A673 (cell line): ENCODE measurements around the gene DNTT.

Experiments
- EZH2 ChIP-seq: fragments of 200-600 bp; sonication (generic); IDR thresholded peaks from 2 replicates; pipeline ENCODE4 v1.6.1; 2017; ENCODE audit warnings: borderline replicate concordance, low read depth, mild to moderate bottlenecking, mixed read lengths, antibody characterized with exemption, low read length; ENCODE audit not compliant: poor library complexity, severe bottlenecking
- TF ChIP-seq, protein P1 (sequence below): fragments of 300-800, 200-600 bp; sonication (generic); conservative IDR thresholded peaks from 2 replicates; pipeline ENCODE4 v1.5.1; 2017; ENCODE audit warnings: low read depth, mild to moderate bottlenecking, antibody characterized with exemption, low read length, moderate library complexity, mixed read lengths

DNA sequence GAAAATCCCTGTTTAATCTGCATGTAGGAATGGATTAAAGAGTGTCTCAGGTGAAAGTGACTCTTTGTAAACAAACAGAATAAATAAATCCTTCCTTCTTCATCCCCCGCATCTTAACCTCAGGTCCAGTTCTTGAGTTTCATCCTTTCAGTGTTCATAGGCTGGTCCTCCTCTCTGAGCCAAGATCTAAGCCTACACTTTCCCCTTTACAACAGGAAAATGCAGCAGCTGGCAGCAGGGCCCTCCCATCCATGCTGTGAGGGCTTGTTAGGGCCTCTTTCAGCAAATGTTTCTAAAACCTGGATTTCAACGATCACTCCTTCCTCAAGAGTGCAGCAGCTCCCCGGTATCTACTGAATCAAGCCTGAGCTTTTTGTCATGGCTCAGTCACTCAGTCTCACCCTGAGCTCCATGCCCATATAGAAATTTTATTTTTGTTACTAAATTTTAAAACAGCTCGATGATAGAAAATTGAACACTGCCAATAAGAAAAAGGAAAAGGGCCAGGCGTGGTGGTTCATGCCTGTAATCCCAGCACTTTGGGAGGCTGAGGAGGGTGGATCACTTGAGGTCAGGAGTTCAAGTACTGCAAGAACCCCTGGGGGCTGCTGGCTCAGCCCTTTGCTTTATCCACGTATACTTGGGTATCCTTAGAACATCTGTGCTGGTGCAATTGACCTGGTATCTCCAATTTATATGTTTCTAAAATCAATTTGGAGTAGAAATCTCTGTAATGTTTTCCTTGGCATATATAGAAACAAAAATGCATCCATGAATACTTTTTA, 48.5 kb upstream of the DNTT start:
- TF ChIP-seq, protein P1, sequence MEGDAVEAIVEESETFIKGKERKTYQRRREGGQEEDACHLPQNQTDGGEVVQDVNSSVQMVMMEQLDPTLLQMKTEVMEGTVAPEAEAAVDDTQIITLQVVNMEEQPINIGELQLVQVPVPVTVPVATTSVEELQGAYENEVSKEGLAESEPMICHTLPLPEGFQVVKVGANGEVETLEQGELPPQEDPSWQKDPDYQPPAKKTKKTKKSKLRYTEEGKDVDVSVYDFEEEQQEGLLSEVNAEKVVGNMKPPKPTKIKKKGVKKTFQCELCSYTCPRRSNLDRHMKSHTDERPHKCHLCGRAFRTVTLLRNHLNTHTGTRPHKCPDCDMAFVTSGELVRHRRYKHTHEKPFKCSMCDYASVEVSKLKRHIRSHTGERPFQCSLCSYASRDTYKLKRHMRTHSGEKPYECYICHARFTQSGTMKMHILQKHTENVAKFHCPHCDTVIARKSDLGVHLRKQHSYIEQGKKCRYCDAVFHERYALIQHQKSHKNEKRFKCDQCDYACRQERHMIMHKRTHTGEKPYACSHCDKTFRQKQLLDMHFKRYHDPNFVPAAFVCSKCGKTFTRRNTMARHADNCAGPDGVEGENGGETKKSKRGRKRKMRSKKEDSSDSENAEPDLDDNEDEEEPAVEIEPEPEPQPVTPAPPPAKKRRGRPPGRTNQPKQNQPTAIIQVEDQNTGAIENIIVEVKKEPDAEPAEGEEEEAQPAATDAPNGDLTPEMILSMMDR = no peak
- no peak for TF ChIP-seq EZH2
